ENCODE results near the gene SSBP3.

DNA sequence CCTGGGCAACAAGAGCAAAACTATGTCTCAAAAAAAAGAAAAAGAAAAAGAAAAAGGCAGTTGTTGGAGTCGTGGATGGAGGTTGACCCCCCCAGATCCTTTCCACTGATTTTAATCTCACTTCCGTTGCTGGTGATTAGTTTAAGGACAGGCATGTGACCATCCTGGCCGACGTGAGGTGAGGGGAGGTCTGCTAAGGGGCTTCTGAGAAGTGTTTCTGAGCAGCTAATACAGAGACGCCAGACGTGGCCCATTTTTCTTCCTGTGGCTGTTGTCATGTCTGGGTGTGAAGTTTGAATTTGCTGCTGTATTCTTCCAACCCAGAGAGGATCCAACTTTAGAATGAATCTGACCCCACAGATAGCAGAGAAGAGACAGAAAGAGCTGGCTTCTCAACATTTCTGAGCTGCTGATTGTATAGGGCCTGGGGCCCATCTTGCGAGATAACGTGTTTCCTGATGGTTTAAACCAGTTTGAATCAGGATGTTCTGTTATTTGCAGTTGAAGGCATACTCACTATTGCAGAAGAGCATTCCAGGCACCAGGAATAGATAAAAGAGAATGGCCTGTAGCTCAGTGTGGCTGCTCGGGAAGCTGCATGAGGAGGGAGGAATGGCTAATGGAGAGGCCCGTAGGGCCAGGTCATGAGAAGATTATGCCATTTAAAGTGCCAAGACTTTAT is 22.8 kb upstream of the SSBP3 start:
- TF ChIP-seq YY1 (IDR thresholded peaks at IDR 0.05; ENCODE audit: insufficient read depth, insufficient read length) = no peak
- no peak for TF ChIP-seq SUZ12 (IDR thresholded peaks at IDR 0.05; ENCODE audit: extremely low read depth, insufficient read depth, insufficient read length)
- no peak for TF ChIP-seq ZNF274 (IDR thresholded peaks at IDR 0.05; ENCODE audit: low read depth, low read length)
